Measurements from ENCODE around the gene GTPBP2.

GTPBP2 gene

DNA sequence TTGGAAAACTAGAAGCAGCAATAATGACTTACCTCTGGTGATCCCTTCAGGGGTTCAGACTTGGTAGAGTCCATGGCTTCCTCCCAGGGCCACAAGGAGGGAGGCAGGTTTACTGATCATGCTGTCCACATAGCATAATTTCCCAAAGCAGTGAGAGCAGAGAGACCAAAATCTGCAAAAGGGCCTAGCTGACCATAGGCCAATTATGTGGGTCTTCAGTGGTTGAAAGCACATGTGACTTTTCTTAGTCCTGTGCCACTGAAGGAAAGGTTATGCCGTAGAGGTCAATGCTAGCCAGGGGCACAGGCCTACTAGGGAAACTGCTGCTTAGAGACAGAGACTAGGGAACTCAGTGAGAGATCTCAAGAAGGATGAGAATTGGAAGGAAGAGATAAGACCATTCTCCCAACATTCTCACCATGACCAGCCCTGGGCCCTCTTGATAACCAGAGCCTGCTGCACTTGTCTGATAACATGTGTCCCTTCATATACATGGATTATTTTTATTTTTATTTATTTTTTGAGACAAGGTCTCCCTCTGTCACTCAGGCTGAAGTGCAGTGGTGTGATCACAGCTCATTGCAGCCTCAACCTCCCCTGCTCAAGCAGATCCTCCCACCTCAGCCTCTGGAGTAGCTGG lies 2.0 kb upstream of the GTPBP2 start:
- Histone ChIP-seq H3K9me3 (replicated peaks; ENCODE audit: insufficient read depth, low read length) (no peaks in the 10 kb centered on the region), H3K4me3 (ENCODE audit: low read length) (no peak overlapping the region), H3K9ac (ENCODE audit: low read length) (no peak overlapping the region), H4K20me1 (ENCODE audit: insufficient read depth, low read length) (no peaks in the 10 kb centered on the region), H3K36me3 (replicated peaks; ENCODE audit: insufficient read depth, low read length) (0 out of 2 replicates have a peak, but pooled peaks cover 2% of the 10 kb centered on the region), H3K27me3 (replicated peaks; ENCODE audit: insufficient read depth, low read length) (no peaks in the 10 kb centered on the region), H3K4me2 (ENCODE audit: low read depth, low read length) (peak overlapping the region; percentile 48; the same call in 1 of the 2 replicates), H3K9me2 (replicated peaks; ENCODE audit: insufficient read depth, low read length) (no peaks in the 10 kb centered on the region), H2AFZ (ENCODE audit: low read length) (no peak overlapping the region; the same call in 1 of the 2 replicates), H3K79me2 (ENCODE audit: low read length) (peaks cover 28% of the 10 kb centered on the region), H3F3A (ENCODE audit: insufficient read depth, low read length) (peaks cover 7% of the 10 kb centered on the region; the same call in 1 of the 2 replicates), H3K27ac (ENCODE audit: low read length) (peak overlapping the region; percentile 78; the same call in 1 of the 2 replicates), H3K4me1 (ENCODE audit: low read length) (peaks cover 22% of the 10 kb centered on the region)
- no peak for TF ChIP-seq EZH2 (optimal IDR thresholded peaks at IDR 0.05; ENCODE audit: low read depth, low read length)
- TF ChIP-seq EZH2phosphoT487 (IDR thresholded peaks at IDR 0.05; ENCODE audit: low read length) = no peak
- TF ChIP-seq, protein P1, sequence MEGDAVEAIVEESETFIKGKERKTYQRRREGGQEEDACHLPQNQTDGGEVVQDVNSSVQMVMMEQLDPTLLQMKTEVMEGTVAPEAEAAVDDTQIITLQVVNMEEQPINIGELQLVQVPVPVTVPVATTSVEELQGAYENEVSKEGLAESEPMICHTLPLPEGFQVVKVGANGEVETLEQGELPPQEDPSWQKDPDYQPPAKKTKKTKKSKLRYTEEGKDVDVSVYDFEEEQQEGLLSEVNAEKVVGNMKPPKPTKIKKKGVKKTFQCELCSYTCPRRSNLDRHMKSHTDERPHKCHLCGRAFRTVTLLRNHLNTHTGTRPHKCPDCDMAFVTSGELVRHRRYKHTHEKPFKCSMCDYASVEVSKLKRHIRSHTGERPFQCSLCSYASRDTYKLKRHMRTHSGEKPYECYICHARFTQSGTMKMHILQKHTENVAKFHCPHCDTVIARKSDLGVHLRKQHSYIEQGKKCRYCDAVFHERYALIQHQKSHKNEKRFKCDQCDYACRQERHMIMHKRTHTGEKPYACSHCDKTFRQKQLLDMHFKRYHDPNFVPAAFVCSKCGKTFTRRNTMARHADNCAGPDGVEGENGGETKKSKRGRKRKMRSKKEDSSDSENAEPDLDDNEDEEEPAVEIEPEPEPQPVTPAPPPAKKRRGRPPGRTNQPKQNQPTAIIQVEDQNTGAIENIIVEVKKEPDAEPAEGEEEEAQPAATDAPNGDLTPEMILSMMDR (IDR thresholded peaks at IDR 0.05; ENCODE audit: low read length) = no peak
- DNase-seq = no peak

DNA sequence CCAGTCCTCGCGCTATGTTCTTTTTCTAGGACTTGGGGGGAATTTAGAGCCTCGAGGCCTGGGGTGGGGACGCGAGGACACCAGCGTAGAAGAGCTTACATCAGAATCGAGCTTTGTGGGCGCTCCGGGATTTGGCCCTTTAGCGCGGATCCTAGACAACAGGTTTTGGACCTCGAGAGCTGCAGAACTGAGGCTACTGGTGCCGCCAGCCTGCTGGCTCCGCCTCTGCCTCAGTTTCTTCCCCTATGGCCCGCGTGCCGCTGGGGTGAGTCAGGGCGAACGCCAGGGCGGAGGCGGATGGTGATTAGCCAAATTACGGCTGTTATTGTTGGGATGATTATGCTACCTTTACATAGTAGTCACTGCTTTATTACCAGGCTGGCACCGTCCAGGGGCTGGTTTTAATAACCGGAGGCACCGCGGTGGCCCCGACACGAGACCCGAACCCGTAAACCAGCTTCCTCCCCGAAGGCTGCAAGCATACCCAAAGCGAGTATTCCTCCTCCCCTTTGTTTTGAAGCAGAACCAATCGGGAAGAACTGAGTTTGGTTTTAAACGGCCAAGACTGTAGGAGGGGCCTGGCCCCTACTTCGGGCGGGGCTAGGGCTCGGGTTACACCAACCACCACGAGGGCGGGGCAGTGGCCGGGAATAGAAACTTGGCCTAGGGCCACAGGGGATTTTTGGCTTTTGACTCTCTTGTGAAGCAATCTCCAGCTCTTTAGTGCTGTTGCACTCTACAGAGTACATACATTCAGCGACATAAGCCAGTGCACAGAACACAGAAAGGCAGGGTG lies 639 bp upstream of the GTPBP2 start:
- Histone ChIP-seq H2AFZ (ENCODE audit: low read length) (peak overlapping the region; percentile 93), H4K20me1 (ENCODE audit: insufficient read depth, low read length) (no peaks in the 10 kb centered on the region), H3K79me2 (ENCODE audit: low read length) (peaks cover 25% of the 10 kb centered on the region), H3K9ac (ENCODE audit: low read length) (peak overlapping the region; percentile 86), H3K9me3 (replicated peaks; ENCODE audit: insufficient read depth, low read length) (no peaks in the 10 kb centered on the region), H3F3A (ENCODE audit: insufficient read depth, low read length) (peaks cover 7% of the 10 kb centered on the region; the same call in 1 of the 2 replicates), H3K4me1 (ENCODE audit: low read length) (peaks cover 17% of the 10 kb centered on the region), H3K27ac (ENCODE audit: low read length) (peak overlapping the region; percentile 78), H3K4me2 (ENCODE audit: low read depth, low read length) (peak overlapping the region; percentile 98), H3K36me3 (replicated peaks; ENCODE audit: insufficient read depth, low read length) (0 out of 2 replicates have a peak, but pooled peaks cover 2% of the 10 kb centered on the region), H3K4me3 (ENCODE audit: low read length) (peak overlapping the region; percentile 85), H3K27me3 (replicated peaks; ENCODE audit: insufficient read depth, low read length) (no peaks in the 10 kb centered on the region), H3K9me2 (replicated peaks; ENCODE audit: insufficient read depth, low read length) (no peaks in the 10 kb centered on the region)
- peak; percentile 98 for DNase-seq
- TF ChIP-seq, protein P1 (IDR thresholded peaks at IDR 0.05; ENCODE audit: low read length) = no peak
- no peak for TF ChIP-seq EZH2 (optimal IDR thresholded peaks at IDR 0.05; ENCODE audit: low read depth, low read length)
- no peak for TF ChIP-seq EZH2phosphoT487 (IDR thresholded peaks at IDR 0.05; ENCODE audit: low read length)

DNA sequence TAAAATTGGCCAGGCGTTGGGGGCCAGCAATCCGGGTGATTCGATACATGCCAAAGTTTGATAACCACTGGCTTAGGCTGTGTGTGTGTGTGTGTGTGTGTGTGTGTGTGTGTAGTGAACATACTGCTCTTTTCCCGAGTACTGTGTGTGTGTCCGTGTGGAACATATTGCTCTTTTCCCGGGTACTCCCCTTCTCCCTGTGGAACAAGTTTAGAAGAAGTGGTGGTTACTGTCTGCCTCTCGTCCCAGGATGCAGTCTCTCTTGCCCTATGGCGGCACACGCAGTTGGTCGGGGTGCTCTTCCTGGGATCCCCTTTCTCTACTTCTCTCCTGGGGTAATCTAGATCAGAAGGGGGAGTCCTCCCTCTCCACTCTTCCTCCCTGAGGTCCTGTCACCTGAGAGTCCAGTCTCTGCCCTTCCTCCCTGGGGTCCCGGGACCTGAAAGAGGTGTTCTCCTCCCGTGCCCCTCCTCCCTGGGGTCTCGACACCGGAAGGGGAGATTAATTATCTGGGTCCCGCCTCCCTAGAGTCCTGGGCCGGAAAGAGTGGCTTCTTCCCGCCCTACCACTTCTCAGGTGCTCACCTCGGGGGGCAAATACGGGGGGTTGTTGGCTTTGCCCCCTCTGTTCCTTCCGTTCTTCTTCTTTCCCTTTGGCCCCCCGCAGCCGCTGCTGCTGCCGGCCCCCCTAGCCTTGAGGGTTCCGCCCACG lies 516 bp downstream of the GTPBP2 start:
- Histone ChIP-seq H3F3A (ENCODE audit: insufficient read depth, low read length) (peaks cover 7% of the 10 kb centered on the region; the same call in 1 of the 2 replicates), H3K9ac (ENCODE audit: low read length) (peak overlapping the region; percentile 80), H3K4me1 (ENCODE audit: low read length) (peaks cover 17% of the 10 kb centered on the region), H3K4me2 (ENCODE audit: low read depth, low read length) (peak overlapping the region; percentile 75), H3K9me3 (replicated peaks; ENCODE audit: insufficient read depth, low read length) (no peaks in the 10 kb centered on the region), H3K9me2 (replicated peaks; ENCODE audit: insufficient read depth, low read length) (no peaks in the 10 kb centered on the region), H4K20me1 (ENCODE audit: insufficient read depth, low read length) (no peaks in the 10 kb centered on the region), H2AFZ (ENCODE audit: low read length) (peak overlapping the region; percentile 63), H3K27ac (ENCODE audit: low read length) (peak overlapping the region; percentile 37; the same call in 1 of the 2 replicates), H3K27me3 (replicated peaks; ENCODE audit: insufficient read depth, low read length) (no peaks in the 10 kb centered on the region), H3K4me3 (ENCODE audit: low read length) (peak overlapping the region; percentile 86), H3K79me2 (ENCODE audit: low read length) (peaks cover 25% of the 10 kb centered on the region), H3K36me3 (replicated peaks; ENCODE audit: insufficient read depth, low read length) (0 out of 2 replicates have a peak, but pooled peaks cover 2% of the 10 kb centered on the region)
- DNase-seq = peak; percentile 51
- TF ChIP-seq, protein P1 (IDR thresholded peaks at IDR 0.05; ENCODE audit: low read length) = no peak
- no peak for TF ChIP-seq EZH2phosphoT487 (IDR thresholded peaks at IDR 0.05; ENCODE audit: low read length)
- TF ChIP-seq EZH2 (optimal IDR thresholded peaks at IDR 0.05; ENCODE audit: low read depth, low read length) = no peak
